Activated CD8-positive, alpha-beta T cell treated with anti-CD3 and anti-CD28 coated beads, Interleukin-2, amount 10 ng/mL, durations not matched to agents 7 days and 5 days (primary cell): ENCODE results near the gene ZNF668. TPM values are rescaled to one million over a fixed set of nuclear protein-coding genes. Genes with fewer than 3 reads are reported as not detected.
A peak's percentile ranks its signal among the peaks of the same experiment; 100 is the strongest.
"Not testable (repeated sequence)": the region's sequence is repeated elsewhere in the genome, so short reads cannot be mapped to it uniquely, and the experiment has no call there.

Source experiments
- ATAC-seq: fragments of 150-1000 bp; cut with Tn5 transposase; one replicate; pipeline ENCODE4 v1.10.0; 2021; ENCODE audit warnings: moderate library complexity
- CTCF ChIA-PET: fragments of 350-600 bp; sonication (Branson Sonifier 250); formaldehyde crosslinking; loops from one replicate; lab custom pipeline; 2021; ENCODE audit warnings: antibody characterized with exemption; lab: Charles Lee
- POLR2A ChIA-PET: fragments of 350-600 bp; sonication (Branson Sonifier 250); formaldehyde crosslinking; loops from one replicate; lab custom pipeline; 2021; ENCODE audit warnings: antibody characterized with exemption; lab: Charles Lee
- DNase-seq: peaks from one replicate; pipeline ENCODE4 v3.0.0-alpha.2; 2020
- H3K27ac Mint-ChIP-seq: one replicate; pipeline ENCODE4 v1.8.0; 2021; ENCODE audit warnings: mild to moderate bottlenecking, mixed read lengths
- H3K27me3 Mint-ChIP-seq: one replicate; pipeline ENCODE4 v1.8.0; 2021; ENCODE audit warnings: low read depth, mixed read lengths
- H3K36me3 Mint-ChIP-seq: one replicate; pipeline ENCODE4 v1.8.0; 2021; ENCODE audit warnings: low read depth, mixed read lengths
- H3K4me1 Mint-ChIP-seq: one replicate; pipeline ENCODE4 v1.8.0; 2021; ENCODE audit warnings: low read depth, mixed read lengths
- H3K4me3 Mint-ChIP-seq: one replicate; pipeline ENCODE4 v1.8.0; 2021; ENCODE audit warnings: mild to moderate bottlenecking, mixed read lengths
- H3K9me3 Mint-ChIP-seq: one replicate; pipeline ENCODE4 v1.8.0; 2022; ENCODE audit warnings: mixed read lengths; ENCODE audit not compliant: insufficient read depth
- total RNA-seq, 2 experiments: library from RNA; stranded (reverse); gene quantifications; one replicate each; pipeline ENCODE4 v1.2.3, GENCODE V29; 2021

Gene ZNF668
- total RNA-seq, 2 experiments from 2014 or later, result 20.8 to 22.2 TPM

GRCh38 chr16:31022544-31023251, 51.3 kb downstream of the ZNF668 start:
- Mint-ChIP-seq H3K27ac (peak overlapping the region; percentile 48), H3K27me3 (no peaks in the 10 kb centered on the region), H3K36me3 (no peaks in the 10 kb centered on the region), H3K4me3 (no peak overlapping the region), H3K9me3 (no peaks in the 10 kb centered on the region), H3K4me1 (peaks cover 13% of the 10 kb centered on the region)
- ATAC-seq (peak; percentile 36), DNase-seq (no peak)
- CTCF ChIA-PET, result interaction anchor here (1.0 kb wide), 2 partner anchors 69 to 120 kb away, joined by 3 to 4 read pairs; no protein-coding TSS in a partner anchor
- POLR2A ChIA-PET, result no interaction called here

GRCh38 chr16:31020536-31020935, 53.5 kb downstream of the ZNF668 start:
- Mint-ChIP-seq H3K27me3 (peaks cover 4% of the 10 kb centered on the region), H3K36me3 (no peaks in the 10 kb centered on the region), H3K4me3 (no peak overlapping the region), H3K4me1 (peaks cover 13% of the 10 kb centered on the region), H3K27ac (no peak overlapping the region), H3K9me3 (no peaks in the 10 kb centered on the region)
- ChIA-PET POLR2A (no interaction called here), CTCF (interaction anchor here (1.0 kb wide), 1 partner anchor 35 kb away, joined by 4 read pairs; the partner anchor contains the start of gene HSD3B7)
- no peak for ATAC-seq
- no peak for DNase-seq

GRCh38 chr16:31017756-31018155, 56.3 kb downstream of the ZNF668 start:
- H3K27me3 Mint-ChIP-seq, result peaks cover 21% of the 10 kb centered on the region
- POLR2A ChIA-PET, H3K4me3 Mint-ChIP-seq, H3K27ac Mint-ChIP-seq, CTCF ChIA-PET, ATAC-seq, H3K9me3 Mint-ChIP-seq, H3K4me1 Mint-ChIP-seq, DNase-seq, H3K36me3 Mint-ChIP-seq: not testable (repeated sequence)

- ATAC-seq, result no peak
Measured at GRCh38 chr16:31016018-31016417, 58.0 kb downstream of the ZNF668 start.

GRCh38 chr16:31013292-31013691, 60.7 kb downstream of the ZNF668 start:
- ATAC-seq, H3K9me3 Mint-ChIP-seq, H3K36me3 Mint-ChIP-seq, CTCF ChIA-PET, H3K4me3 Mint-ChIP-seq, H3K27ac Mint-ChIP-seq, POLR2A ChIA-PET, DNase-seq: not testable (repeated sequence)
- Mint-ChIP-seq H3K4me1 (peaks cover 16% of the 10 kb centered on the region), H3K27me3 (peaks cover 44% of the 10 kb centered on the region)

More at GRCh38 chr16:31016018-31016417, 58.0 kb downstream of the ZNF668 start:
- Mint-ChIP-seq H3K27me3 (peaks cover 35% of the 10 kb centered on the region), H3K4me3 (no peak overlapping the region), H3K36me3 (no peaks in the 10 kb centered on the region), H3K9me3 (no peaks in the 10 kb centered on the region), H3K27ac (no peak overlapping the region), H3K4me1 (peaks cover 6% of the 10 kb centered on the region)
- ChIA-PET CTCF (interaction anchor here (1.3 kb wide), 1 partner anchor 32 kb away, joined by 3 read pairs; no protein-coding TSS in a partner anchor), POLR2A (no interaction called here)
- DNase-seq, result no peak

GRCh38 chr16:31011815-31012214, 62.2 kb downstream of the ZNF668 start:
- CTCF ChIA-PET, H3K9me3 Mint-ChIP-seq, H3K27ac Mint-ChIP-seq, ATAC-seq, POLR2A ChIA-PET, DNase-seq, H3K36me3 Mint-ChIP-seq, H3K4me3 Mint-ChIP-seq: not testable (repeated sequence)
- H3K27me3 Mint-ChIP-seq, result peaks cover 51% of the 10 kb centered on the region
- peaks cover 16% of the 10 kb centered on the region for H3K4me1 Mint-ChIP-seq

Other genes with a start within 250 kb of the ZNF668 start
- 10 to 100 TPM; 30.3 to 34.5 TPM for gene BCL7C, start 180.2 kb downstream of the ZNF668 start, total RNA-seq
- gene CTF1, start 177.6 kb downstream of the ZNF668 start, total RNA-seq, result under 1 TPM; 0.23 to 0.34 TPM
- gene FBXL19, start 150.7 kb downstream of the ZNF668 start, total RNA-seq, result 10 to 100 TPM; 22.7 to 23.1 TPM
- 10 to 100 TPM; 21.4 to 23.1 TPM for gene ORAI3, start 125.2 kb downstream of the ZNF668 start, total RNA-seq
- 10 to 100 TPM; 25.6 to 28.4 TPM for gene SETD1A, start 116.5 kb downstream of the ZNF668 start, total RNA-seq
- gene HSD3B7, start 89.0 kb downstream of the ZNF668 start, total RNA-seq, result 1 to 10 TPM; 6.3 to 7.8 TPM
- 1 to 10 TPM; 1.7 to 2.2 TPM for gene STX1B, start 63.6 kb downstream of the ZNF668 start, total RNA-seq
- gene STX4, start 40.7 kb downstream of the ZNF668 start, total RNA-seq, result 10 to 100 TPM; 46.4 to 53.5 TPM
- 10 to 100 TPM; 26.0 to 30.3 TPM for gene ZNF646, start 182 bp upstream of the ZNF668 start, total RNA-seq
- 1 to 10 TPM; 5.3 to 6.8 TPM for gene PRSS53, start 14.7 kb upstream of the ZNF668 start, total RNA-seq
- gene VKORC1, start 20.6 kb upstream of the ZNF668 start, total RNA-seq, result 10 to 100 TPM; 71.6 to 78.8 TPM
- 10 to 100 TPM; 38.9 TPM for gene BCKDK, start 34.1 kb upstream of the ZNF668 start, total RNA-seq
- gene KAT8, start 43.4 kb upstream of the ZNF668 start, total RNA-seq, result 10 to 100 TPM; 58.6 to 63.8 TPM
- not detected for gene PRSS8, start 61.5 kb upstream of the ZNF668 start, total RNA-seq
- gene PRSS36, start 75.8 kb upstream of the ZNF668 start, total RNA-seq, result 1 to 10 TPM in 1 of 2 experiments, under 1 TPM in 1; 0.95 to 1.3 TPM
- gene FUS, start 105.9 kb upstream of the ZNF668 start, total RNA-seq, result 100 to 1,000 TPM; 536 to 569 TPM
- gene PYCARD, start 128.5 kb upstream of the ZNF668 start, total RNA-seq, result 10 to 100 TPM; 97.7 to 99.5 TPM
- gene TRIM72, start 139.9 kb upstream of the ZNF668 start, total RNA-seq, result not detected
- gene PYDC1, start 142.9 kb upstream of the ZNF668 start, total RNA-seq, result not detected
- 10 to 100 TPM; 15.3 to 17.7 TPM for gene ITGAM, start 185.7 kb upstream of the ZNF668 start, total RNA-seq